Stimulated activated CD8-positive, alpha-beta memory T cell treated with anti-CD3 and anti-CD28 coated beads, Interleukin-15, amount 100 ng/mL, for 1 hour (primary cell): ENCODE results near the gene HS6ST2.

ENCODE experiments used
- DNase-seq: peaks from one replicate; pipeline ENCODE4 v3.0.0-alpha.2; 2020; ENCODE audit warnings: low read depth

HS6ST2 gene

DNA sequence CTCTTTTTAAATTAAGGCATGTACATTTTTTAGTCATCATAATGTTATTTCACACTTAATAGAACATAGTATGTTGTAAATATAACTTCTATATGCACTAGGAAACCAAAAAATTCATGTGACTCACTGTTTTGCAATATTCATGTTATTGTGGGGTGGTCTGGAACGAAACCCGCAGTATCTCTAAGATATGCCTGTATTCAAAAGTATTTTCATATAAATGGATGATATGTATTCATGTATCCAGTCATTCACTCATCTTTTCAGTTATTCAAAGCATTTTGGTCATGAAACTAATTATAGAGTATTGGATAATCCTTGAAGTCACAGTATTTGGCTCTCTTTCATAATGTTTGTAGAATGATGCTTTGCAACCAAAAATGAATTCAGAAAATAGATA lies 168.1 kb downstream of the HS6ST2 start:
- no peak for DNase-seq

DNA sequence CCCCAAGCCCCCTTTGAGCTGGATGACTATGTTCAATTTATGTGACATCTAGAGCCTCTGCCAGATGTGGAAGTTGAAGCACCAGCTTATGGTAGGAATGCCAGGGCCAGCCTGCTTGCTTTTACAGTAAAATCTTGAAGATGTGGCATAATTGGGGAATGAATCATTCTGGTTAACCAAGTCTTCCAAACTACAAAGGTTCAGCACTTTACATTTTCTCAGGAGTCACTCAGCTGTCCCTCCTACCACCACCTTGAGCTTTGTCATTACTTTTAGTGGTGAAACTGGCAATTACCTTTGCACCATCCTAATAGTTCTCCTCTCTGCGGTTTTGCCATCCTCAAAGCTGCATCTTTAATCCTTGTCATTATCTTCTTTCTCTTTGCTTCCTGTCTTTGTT lies 172.2 kb downstream of the HS6ST2 start:
- no peak for DNase-seq

DNA sequence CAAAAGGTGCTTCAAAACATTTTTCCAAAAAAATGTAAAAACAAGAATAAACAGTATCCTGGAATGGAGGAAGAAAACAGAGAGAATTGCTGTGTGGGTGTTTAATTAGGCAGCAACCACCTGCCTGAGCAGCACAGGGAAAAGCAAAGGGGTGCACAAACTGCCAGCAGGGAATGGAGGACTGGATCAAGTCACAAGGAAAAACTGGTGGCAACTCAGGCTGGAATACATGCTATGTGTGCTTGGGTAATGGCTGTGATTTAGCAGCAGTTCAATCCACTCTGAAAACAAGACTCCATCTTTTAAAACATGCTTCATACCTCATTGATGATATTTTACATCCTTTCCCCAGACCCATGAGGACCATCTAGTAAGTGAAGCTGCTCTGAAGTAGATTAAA lies 179.5 kb downstream of the HS6ST2 start:
- DNase-seq = no peak

DNA sequence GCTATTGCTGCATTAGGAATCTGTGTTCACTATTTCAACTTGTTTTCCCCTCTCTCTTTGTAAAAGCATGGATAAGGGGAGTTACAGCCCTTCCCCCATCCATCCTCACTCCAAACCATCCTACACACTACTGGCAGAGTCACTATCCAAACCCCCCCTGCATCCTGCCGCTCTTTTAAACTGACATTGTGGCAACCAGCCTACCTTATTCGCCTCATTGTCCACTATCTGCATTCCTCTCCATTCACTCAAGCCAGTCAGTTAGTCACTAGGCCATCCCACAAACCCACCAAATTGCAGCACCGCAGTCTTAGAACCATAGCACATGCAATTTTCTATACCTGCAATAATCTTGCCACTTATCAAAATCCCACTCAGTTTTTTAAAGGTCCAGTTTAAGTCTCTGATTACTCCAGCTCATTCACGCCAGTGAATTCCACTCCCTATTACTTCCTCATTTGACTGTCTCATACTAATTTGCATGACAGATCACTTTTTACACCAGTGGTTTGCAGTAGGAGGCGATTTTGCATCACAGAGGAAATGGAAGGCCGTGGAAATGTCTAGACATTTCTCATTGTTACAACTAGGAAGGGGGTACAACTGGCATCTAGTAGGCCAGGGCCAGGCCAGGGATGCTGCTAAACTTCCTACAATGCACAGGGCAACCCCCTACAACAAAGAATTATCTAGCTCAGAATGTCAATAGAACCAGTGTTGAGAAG lies 181.8 kb downstream of the HS6ST2 start:
- no peak for DNase-seq

DNA sequence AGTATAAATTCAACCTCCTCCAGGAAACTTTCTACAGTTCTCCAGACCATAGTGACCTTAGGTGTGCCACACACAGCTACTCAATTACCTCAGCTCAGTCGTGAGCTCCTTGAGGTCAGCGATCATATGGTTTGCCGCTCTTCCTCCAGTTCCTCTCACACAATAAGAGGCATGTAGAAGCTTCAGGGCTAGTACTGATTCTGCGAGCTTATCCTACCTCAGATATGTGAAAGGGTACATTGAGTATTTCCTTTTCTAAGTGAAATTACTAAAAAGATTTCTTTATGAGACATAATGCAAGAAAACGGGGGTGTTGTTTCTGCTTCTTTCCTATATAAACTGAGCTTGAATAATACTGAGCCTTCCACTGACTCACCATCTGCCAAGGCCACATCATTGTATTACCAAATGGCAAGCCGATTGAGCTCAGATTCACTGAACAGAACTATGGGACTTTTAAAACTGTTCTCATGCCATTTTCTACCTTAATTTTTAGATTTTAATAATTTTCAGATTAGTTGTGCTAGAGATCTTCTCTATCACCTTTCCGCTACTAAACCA lies 183.1 kb downstream of the HS6ST2 start:
- no peak for DNase-seq

DNA sequence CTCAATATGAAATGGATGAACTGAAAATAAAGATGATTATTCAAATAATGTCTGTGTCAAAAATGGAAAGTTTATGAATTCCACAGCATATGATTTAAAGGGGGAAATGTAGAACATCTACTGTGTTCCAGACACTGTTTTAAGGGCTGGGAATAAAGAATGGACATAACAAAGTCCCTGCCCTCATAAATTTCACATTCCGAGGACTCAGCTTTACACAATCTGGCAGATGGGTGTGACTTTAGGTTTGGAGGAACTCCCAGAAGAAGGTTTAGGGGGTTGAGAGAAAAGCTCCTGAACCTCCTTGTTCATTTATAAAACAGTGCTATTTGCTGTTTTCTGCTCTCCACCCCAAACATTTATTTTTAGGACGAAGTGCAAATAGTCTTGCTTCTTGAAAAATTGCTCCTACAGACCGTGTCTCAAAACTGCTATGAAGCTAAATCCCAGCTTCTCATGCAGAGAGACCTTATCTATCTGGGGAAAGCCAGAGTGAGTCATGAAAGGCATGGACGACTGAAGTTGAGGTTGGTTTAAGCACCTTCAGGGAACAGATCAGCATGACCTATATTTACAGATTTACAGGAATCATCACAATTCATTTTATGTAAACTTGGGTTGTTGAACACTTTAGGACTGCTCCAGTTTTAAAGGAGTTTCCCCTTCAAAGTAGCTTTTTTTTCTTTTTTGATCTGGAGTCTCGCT lies 184.3 kb downstream of the HS6ST2 start:
- DNase-seq = no peak

DNA sequence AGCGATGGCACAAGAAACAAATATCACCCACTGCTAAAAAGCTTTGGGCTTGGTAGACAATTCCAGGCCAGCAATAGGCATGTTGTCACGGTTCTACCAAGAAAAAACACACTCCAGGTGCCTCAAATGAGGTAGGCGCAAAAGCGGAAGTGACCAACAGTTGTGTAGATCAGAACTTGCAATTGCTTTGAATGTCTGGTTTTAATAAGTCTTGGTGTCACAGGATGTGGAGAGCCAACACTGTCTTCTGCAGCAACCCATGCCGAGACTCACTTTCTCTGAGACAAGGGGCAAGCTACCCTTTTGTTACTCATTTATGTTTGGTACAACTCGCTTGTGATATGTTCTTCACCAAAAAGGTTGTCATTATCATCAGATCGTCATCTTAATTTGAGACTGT lies 188.8 kb downstream of the HS6ST2 start:
- no peak for DNase-seq

DNA sequence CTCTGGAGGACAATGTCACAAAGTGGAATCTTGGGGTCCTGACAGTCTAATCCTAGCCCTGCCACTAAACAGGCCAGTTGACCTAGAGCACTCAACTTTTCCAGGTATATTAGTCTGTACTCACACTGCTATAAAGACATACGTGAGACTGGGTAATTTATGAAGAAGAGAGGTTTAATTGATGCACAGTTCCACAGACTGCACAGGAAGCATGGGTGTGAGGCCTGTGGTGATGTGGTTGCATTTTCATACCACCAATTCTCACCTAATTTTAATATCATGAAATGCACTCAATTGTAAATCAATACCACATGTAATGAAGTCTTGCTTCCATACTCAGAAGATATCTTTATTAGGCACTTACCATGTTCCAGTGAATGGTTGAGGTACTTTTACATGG lies 192.0 kb downstream of the HS6ST2 start:
- no peak for DNase-seq

DNA sequence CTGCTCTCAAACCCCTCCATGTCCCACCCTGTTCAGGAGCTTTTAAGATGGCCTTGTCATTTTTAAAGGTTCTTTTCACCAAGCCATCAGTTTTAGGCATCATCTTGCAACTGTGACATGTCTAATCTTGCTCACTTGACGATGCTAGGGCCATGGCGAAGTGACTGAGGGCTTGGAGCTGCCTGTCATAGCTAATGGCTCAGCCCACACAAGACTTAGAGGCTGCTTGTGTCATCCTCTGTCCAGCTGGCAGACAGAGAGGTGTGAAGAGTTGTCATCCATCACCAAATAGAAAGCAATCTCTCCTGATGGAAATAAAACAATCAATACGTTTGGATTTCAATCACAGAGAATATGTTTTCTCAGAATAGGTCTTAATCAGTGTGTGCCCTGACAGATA lies 194.9 kb downstream of the HS6ST2 start:
- DNase-seq = no peak

DNA sequence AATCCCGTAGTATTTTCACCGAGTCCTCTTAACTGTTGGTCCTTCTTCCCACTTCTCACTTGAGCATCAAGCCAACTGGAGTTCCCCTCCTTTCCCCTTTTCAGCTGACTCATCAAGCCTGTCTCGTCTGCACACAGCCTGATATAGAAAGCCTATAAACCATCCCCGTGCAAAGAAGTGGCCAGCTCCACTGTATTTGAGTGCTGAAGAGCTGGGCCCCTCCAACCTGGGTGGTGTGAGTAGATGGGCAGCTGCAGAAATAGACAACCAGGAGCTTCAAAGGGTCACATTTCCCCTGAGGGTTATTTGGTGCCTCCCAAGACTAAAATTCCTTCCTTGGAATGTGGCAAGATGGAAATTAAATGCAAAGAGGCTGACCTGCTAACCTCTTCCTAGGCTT lies 199.7 kb downstream of the HS6ST2 start:
- no peak for DNase-seq

DNA sequence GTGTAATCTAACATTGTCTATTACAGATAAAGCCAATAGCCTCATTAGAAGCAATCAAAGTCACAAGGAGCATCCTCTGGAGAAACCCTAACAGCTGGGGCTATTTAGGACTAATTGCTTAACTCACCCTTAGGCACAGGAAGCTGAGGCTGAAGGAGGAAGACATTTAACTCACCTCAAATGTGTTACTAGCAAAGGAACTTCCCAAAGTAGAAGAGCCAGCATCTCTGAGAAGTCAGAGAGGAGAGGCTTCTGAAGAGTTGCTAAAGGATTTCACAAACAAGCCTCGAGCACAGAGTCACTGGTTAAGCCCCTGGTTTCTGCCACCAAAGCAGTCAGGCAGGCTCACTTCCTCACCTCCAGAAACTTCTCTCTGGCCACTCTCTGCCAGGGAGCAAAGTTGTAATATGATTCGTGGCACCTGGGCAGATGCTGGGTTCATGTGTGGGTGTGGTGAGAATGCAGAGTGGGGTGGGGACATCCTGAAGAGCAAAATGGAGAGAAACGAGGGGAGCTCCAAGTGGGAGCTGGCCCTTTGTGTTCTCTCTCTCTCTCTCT lies 201.3 kb downstream of the HS6ST2 start:
- no peak for DNase-seq

DNA sequence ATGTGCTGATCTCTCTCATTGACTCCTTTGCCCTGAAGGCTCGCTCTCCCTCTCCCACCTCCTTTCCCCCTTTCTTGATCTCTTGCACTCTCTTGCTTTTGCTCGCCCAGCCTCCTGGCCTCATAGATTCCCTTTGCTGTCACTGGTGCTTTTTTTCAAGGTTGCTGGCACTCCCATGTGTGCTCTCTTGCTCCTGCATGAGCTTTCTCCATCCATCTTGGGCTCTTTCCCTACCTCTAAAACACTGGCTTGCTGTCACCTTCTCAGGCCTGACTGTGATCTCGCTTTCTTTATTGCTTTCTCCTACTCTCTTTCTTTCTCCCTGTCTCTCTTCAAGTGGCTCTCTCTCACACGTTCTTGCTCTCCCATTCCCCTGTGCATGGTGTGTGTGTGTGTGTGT lies 202.0 kb downstream of the HS6ST2 start:
- DNase-seq = no peak

DNA sequence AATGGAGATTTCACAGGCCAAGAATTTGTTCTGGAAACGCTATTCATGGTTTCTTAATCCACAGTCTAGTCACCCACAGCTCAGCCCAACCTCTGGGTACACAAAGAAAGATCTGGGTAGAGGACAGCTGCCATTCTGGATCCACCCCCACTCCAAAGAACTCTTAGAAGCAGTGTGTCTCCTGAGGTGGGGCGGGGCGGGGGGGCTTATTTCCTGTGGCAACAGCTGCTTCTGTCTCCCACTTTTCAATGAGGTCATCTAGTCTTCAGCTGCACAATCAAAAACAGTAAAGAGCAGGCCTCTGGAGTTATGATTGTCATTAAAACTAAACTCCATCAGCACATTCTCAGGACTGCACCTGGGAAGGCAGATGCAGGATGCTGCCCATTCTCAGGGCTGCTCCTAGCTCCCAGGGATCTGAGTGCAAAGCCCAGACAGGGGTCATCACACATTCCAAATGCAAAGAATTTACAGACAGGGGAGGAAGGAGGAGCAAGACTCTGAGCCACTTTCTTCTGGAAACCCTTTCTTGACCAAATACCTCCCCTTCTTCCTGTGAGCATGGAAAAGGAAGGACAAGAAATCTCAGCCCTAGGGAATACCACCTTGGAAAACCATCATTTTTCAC lies 207.3 kb downstream of the HS6ST2 start:
- no peak for DNase-seq

DNA sequence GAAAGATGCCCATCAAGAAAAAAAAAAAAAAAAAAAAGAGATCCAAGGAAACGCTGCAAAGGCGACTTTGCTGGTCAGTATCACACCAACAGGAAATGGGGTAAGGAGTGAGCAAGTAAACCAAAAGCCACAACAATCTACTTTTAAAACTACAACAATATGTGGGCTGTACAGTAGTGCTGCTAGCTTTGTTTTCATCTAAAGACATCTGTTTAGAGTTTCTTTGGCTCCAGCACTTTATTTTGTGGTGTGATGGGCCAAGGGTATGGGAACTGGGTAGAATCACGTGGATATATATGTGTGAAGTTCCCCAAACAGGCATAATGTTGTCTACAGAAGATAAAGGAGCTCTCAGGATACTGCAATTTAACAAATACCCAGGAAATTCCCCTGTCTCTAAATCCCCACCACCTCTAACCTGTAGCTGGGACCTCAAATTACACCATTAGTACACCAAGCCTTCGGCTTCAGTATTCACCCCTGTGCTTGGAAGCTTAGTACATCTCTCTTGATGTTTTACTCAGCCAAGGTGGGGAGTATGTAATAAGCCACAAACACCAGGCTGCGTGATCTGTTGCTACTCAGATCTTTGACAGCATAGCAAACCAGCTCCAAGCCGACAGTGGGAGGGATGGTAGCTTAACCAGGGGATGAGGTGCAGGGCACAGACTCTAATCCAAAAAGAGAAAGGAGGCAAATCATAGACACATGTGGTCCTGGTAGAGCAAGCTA lies 207.9 kb downstream of the HS6ST2 start:
- no peak for DNase-seq

DNA sequence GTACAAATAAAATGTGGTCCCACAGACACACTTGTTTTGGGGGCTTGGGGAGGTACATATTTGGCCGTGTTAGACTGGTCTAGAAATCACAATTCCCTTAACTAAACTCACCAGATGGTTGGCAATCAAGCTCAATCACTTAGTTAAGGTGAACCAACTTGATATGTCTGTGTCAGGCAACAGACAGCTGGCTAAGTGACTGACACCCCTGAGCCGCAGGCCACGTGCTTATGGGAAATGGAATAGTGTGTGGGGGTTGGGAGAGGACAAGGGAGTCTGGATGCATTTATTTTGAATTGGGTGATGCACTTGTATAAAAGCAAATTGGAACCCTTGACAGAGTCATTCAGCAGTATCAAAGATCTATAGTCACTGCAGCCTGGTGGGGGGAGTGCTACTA lies 209.0 kb downstream of the HS6ST2 start:
- no peak for DNase-seq

DNA sequence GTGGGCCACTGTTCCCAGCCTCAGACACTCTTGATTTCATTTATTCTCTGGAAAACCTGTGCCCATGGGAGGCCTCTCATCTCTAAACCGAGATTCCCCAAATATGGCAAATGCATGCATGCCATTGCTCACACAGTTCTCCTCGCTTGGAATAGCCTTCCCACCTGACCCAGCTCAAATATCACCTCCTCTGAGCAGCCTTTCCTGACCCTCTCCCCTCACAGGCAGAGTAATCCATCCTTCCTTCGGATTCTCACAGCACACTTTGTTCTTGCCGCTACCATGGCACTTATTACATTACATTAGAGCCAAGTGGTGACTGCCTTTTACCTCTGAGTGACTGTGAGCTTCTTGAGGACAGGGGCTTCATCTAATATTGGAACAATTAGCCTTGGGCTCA lies 209.5 kb downstream of the HS6ST2 start:
- DNase-seq = no peak

DNA sequence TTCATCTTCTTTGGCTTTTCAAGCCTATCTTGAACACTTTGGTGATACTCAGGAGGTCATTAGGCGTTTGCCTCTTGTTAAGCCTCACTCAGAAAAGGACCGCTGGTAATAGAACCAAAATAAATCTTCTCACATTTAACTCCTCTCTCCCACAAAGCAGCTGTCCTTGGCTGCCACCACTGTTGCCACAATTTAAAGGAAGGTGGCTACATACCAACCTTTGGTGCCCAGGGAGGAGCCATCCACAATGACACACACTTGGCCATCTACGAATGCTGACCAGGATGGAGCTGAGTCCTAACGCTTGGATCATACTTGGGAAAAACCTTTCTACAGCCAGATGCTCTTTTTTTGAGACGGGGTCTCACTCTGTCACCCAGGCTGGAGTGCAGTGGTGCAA lies 210.2 kb downstream of the HS6ST2 start:
- no peak for DNase-seq

DNA sequence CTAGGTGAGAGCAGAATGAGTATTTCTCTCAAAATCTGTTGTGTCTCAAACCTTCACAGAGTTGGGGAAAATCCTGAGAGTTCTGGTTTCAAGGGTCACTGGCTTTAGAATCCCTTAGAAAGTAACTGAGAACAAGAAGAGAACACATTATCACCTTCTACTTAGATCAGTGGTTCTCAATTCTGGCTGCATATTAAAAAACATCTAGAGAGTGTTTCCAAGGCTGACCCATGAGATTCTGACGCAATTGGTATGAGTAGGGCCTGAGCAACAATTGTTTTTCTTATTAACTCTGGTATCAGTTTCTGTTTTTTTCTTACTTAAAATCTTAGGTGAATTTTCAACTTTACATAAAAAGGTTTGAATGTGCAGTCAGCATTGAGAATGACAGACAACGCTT lies 212.8 kb downstream of the HS6ST2 start:
- no peak for DNase-seq

DNA sequence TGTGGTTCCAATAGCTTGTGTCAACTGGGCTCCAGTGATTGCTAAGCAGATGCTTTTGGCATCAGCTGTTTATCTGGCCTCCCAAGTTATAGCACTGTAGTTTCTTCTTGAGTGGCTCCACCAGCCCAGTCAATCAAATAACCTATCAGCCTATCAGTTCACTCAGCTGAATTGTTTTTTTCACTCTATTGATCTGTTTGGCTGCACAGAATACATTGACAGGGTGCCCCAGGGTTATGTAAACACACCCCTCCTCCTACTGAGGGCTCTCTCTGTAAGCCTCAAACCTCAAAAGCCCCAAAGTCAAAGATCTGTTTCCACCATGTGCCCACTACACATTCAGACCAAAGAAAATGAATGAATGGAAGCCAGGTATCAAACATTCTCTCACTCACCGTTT lies 214.0 kb downstream of the HS6ST2 start:
- no peak for DNase-seq

DNA sequence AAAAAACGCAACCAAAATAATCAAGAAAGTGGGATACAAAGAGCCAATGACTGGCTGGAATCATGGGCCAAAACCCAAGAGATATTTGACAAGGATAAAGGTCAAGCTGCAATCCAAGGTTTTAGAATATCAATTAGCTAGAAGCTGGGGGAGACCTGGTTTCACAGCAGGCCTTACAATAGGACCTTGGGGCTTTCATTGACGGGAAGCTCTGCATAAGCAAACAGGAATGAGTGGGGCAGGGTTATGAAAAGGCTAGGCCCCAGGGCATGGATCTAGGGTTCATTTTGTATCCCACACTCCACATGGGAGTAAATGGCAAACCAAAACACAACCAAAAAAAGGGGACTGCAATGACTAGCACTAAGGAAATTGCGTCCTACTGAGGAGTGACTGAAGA lies 215.3 kb downstream of the HS6ST2 start:
- DNase-seq = no peak

DNA sequence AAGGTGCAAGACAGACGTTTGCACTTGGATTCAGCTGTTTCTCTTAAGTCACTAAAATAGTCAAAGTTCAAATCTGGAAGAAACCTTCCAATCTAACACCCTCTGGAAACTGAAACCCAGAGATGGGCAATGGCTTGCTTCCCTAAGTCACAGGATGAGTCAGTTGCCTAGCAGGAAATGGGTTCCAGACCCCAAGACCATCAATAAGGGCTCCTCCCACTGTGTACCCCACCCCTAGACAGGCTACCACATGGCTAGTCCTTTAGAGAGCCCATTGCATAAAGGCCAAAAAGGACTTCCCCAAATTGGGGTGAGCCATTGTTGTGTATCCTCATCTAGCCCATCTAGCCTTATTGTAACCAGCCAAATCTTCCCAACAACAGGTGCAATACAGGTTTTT lies 216.2 kb downstream of the HS6ST2 start:
- DNase-seq = no peak

DNA sequence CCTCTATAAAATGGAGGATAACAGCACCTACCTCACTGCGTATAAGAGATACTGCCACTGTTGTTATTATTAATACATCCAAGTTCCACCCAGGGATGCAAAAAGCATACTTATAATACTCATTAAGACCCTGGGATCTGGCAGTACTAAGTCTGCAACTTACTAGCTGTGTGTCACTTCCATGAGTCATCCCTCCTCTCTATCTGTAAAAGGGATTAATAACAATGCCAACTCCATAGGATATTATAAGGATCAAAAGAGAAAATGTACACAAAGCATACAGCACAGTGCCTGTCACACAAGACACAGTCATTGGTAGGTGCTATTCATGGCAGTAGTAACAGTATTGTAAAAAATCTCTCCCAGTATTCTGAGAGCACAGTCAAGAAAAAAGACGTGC lies 216.7 kb downstream of the HS6ST2 start:
- no peak for DNase-seq
